H1 (cell line): ENCODE data around the gene TEAD1. TPM values are rescaled to one million over a fixed set of nuclear protein-coding genes. Genes with fewer than 3 reads are reported as not detected.
A peak's percentile ranks its signal among the peaks of the same experiment; 100 is the strongest.

Experiments used
- CTCF ChIA-PET: fragments of 300-600 bp; sonication (Branson Sonifier 250); formaldehyde crosslinking; loops from one replicate; lab custom pipeline; 2021; ENCODE audit not compliant: partially characterized antibody; lab: Charles Lee
- POLR2A ChIA-PET: fragments of 300-600 bp; sonication (Branson Sonifier 250); formaldehyde crosslinking; loops from one replicate; lab custom pipeline; 2021; ENCODE audit warnings: inconsistent platforms; ENCODE audit not compliant: partially characterized antibody; lab: Charles Lee
- DNase-seq, 2 experiments: peaks; one replicate each; pipeline versions ENCODE4 v3.0.0 to v3.0.0-alpha.2; 2010 to 2022; ENCODE audit warnings: low spot score in 2 of 2, low read depth in 1 of 2, mixed read lengths in 1 of 2
- FAIRE-seq: peaks from 2 replicates; lab custom pipeline; 2011; peaks lifted over from hg19 to GRCh38; lab: Jason Lieb, UNC
- H2AFZ ChIP-seq: 2 replicates; pipeline ENCODE4 v1.8.1; 2012; ENCODE audit warnings: low read length, inconsistent platforms
- H2AK5ac ChIP-seq: 2 replicates; pipeline ENCODE4 v1.6.1; 2013; ENCODE audit warnings: low read depth, low read length
- H2BK120ac ChIP-seq: replicated peaks from 2 replicates; pipeline ENCODE3; 2013; ENCODE audit warnings: low read depth, low read length, inconsistent platforms
- H2BK12ac ChIP-seq: 2 replicates; pipeline ENCODE4 v1.6.1; 2013; ENCODE audit warnings: low read depth, low read length
- H2BK15ac ChIP-seq: 2 replicates; pipeline ENCODE4 v1.6.1; 2013; ENCODE audit warnings: low read length
- H2BK20ac ChIP-seq: 2 replicates; pipeline ENCODE4 v1.6.1; 2013; ENCODE audit warnings: low read length
- H2BK5ac ChIP-seq: 2 replicates; pipeline ENCODE4 v1.6.1; 2013; ENCODE audit warnings: low read depth, low read length
- H3K14ac ChIP-seq: 2 replicates; pipeline ENCODE4 v1.6.1; 2013; ENCODE audit warnings: inconsistent platforms; ENCODE audit not compliant: insufficient read length
- H3K18ac ChIP-seq: 2 replicates; pipeline ENCODE4 v1.6.1; 2013; ENCODE audit warnings: low read length; ENCODE audit errors: extremely low read depth
- H3K23ac ChIP-seq: 2 replicates; pipeline ENCODE4 v1.6.1; 2013; ENCODE audit warnings: inconsistent platforms; ENCODE audit not compliant: insufficient read length
- H3K23me2 ChIP-seq: 2 replicates; pipeline ENCODE4 v1.6.1; 2013; ENCODE audit warnings: low read depth, low read length
- H3K27ac ChIP-seq: 2 replicates; pipeline ENCODE4 v1.6.1; 2011; ENCODE audit warnings: low read depth, low read length, inconsistent platforms
- H3K27me3 ChIP-seq, 4 experiments: replicated peaks in 1 of 4; 1 replicate in 1 of 4; 2 replicates in 3 of 4; pipeline versions ENCODE4 v1.6.1 to v1.8.1; 2011 to 2013; ENCODE audit warnings: low read length in 3 of 4, mild to moderate bottlenecking in 3 of 4, inconsistent platforms in 2 of 4, mixed read lengths in 2 of 4, moderate library complexity in 1 of 4; ENCODE audit not compliant: control insufficient read depth in 3 of 4, insufficient read depth in 3 of 4; ENCODE audit errors: extremely low read depth in 1 of 4
- H3K36me3 ChIP-seq, 4 experiments: 2 replicates each; pipeline versions ENCODE4 v1.6.1 to v1.8.1; 2011 to 2013; ENCODE audit warnings: mild to moderate bottlenecking in 4 of 4, low read length in 3 of 4, moderate library complexity in 2 of 4, control low read depth in 1 of 4, inconsistent platforms in 1 of 4; ENCODE audit not compliant: insufficient read depth in 4 of 4, control insufficient read depth in 2 of 4
- H3K4ac ChIP-seq: replicated peaks from 2 replicates; pipeline ENCODE3; 2013; ENCODE audit warnings: low read length, low read depth, mixed read lengths, inconsistent platforms; ENCODE audit not compliant: insufficient read length
- H3K4me1 ChIP-seq, 4 experiments: replicated peaks in 1 of 4; 1 replicate in 1 of 4; 2 replicates in 3 of 4; pipeline versions ENCODE4 v1.6.1 to v1.8.1; 2011 to 2013; ENCODE audit warnings: low read length in 3 of 4, inconsistent platforms in 2 of 4, mixed read lengths in 1 of 4; ENCODE audit not compliant: insufficient read depth in 4 of 4, control insufficient read depth in 3 of 4
- H3K4me2 ChIP-seq, 2 experiments: 2 replicates each; pipeline versions ENCODE4 v1.6.1 to v1.8.1; 2011 to 2013; ENCODE audit warnings: low read depth in 2 of 2, low read length in 2 of 2, control low read depth in 1 of 2, inconsistent platforms in 1 of 2, mild to moderate bottlenecking in 1 of 2; ENCODE audit not compliant: insufficient read depth in 1 of 2
- H3K4me3 ChIP-seq, 4 experiments: fragments of 200-600, 300-600 bp in 1 of 4; sonication (generic), shearing (Covaris generic), sonication (Bioruptor Twin) in 1 of 4; 2 replicates each; pipeline versions ENCODE4 v1.5.1 to v1.8.1; 2011 to 2016; ENCODE audit warnings: low read length in 4 of 4, low read depth in 3 of 4, control low read depth in 2 of 4, inconsistent platforms in 2 of 4, mild to moderate bottlenecking in 2 of 4, mixed read lengths in 1 of 4, moderate library complexity in 1 of 4; ENCODE audit not compliant: insufficient read depth in 2 of 4; ENCODE audit errors: extremely low read depth in 1 of 4
- H3K56ac ChIP-seq: replicated peaks from 2 replicates; pipeline ENCODE3; 2013; ENCODE audit warnings: low read depth, mild to moderate bottlenecking, mixed read lengths, low read length, inconsistent platforms; ENCODE audit not compliant: insufficient read length
- H3K79me1 ChIP-seq: 2 replicates; pipeline ENCODE4 v1.6.1; 2013; ENCODE audit warnings: low read depth, low read length, control low read depth
- H3K79me2 ChIP-seq, 2 experiments: 2 replicates each; pipeline versions ENCODE4 v1.6.1 to v1.8.1; 2012 to 2013; ENCODE audit warnings: low read length in 2 of 2, mild to moderate bottlenecking in 2 of 2, inconsistent platforms in 1 of 2; ENCODE audit not compliant: insufficient read depth in 2 of 2, control insufficient read depth in 1 of 2
- H3K9ac ChIP-seq, 4 experiments: replicated peaks in 1 of 4; 1 replicate in 1 of 4; 2 replicates in 3 of 4; pipeline versions ENCODE4 v1.6.1 to v1.8.1; 2011 to 2013; ENCODE audit warnings: low read depth in 3 of 4, low read length in 3 of 4, control low read depth in 2 of 4, mild to moderate bottlenecking in 2 of 4, moderate library complexity in 2 of 4, inconsistent platforms in 1 of 4; ENCODE audit errors: extremely low read depth in 1 of 4
- H3K9me3 ChIP-seq, 2 experiments: 2 replicates each; pipeline versions ENCODE4 v1.6.1 to v1.8.1; 2012 to 2013; ENCODE audit warnings: mild to moderate bottlenecking in 2 of 2, moderate library complexity in 2 of 2, control low read depth in 1 of 2, inconsistent platforms in 1 of 2, low read depth in 1 of 2, low read length in 1 of 2, mixed read lengths in 1 of 2; ENCODE audit not compliant: insufficient read depth in 2 of 2
- H4K20me1 ChIP-seq, 2 experiments: replicated peaks in 1 of 2; 2 replicates each; pipeline versions ENCODE3 to v1.8.1; 2011 to 2013; ENCODE audit warnings: inconsistent platforms in 2 of 2, low read length in 2 of 2, mild to moderate bottlenecking in 1 of 2; ENCODE audit not compliant: insufficient read depth in 2 of 2, control insufficient read depth in 1 of 2
- H4K5ac ChIP-seq: 2 replicates; pipeline ENCODE4 v1.6.1; 2013; ENCODE audit warnings: low read length, low read depth, mixed read lengths, inconsistent platforms; ENCODE audit not compliant: insufficient read length
- H4K8ac ChIP-seq: 2 replicates; pipeline ENCODE4 v1.8.0; 2013; ENCODE audit warnings: mild to moderate bottlenecking, moderate library complexity, low read length, inconsistent platforms; ENCODE audit not compliant: insufficient read depth; ENCODE audit errors: extremely low read depth
- H4K91ac ChIP-seq: replicated peaks from 2 replicates; pipeline ENCODE3; 2013; ENCODE audit warnings: low read length, mixed read lengths, inconsistent platforms; ENCODE audit not compliant: insufficient read length
- BRCA1 ChIP-seq: IDR thresholded peaks from 2 replicates; pipeline ENCODE4 v1.6.1; 2012; ENCODE audit warnings: low read depth, low read length, improper control_type of control experiment
- KDM5A ChIP-seq: fragments of 200-600 bp; IDR thresholded peaks from 2 replicates; pipeline ENCODE4 v1.7.1; 2012; ENCODE audit warnings: mild to moderate bottlenecking, low read length, inconsistent platforms, mixed read lengths
- MAX ChIP-seq: IDR thresholded peaks from 2 replicates; pipeline ENCODE4 v1.6.1; 2012; ENCODE audit warnings: inconsistent platforms
- POLR2A ChIP-seq, 2 experiments: IDR thresholded peaks; 1 replicate in 1 of 2; 2 replicates in 1 of 2; pipeline ENCODE4 v1.6.1; 2011; ENCODE audit warnings: low read depth in 2 of 2, low read length in 2 of 2, mild to moderate bottlenecking in 2 of 2; ENCODE audit errors: control extremely low read depth in 1 of 2
- WGBS, 2 experiments: shearing (Covaris generic) in 1 of 2; methylation state at CpG; one replicate each; pipeline versions ENCODE4 v1.1.6 to v1.1.7; 2013 to 2015; ENCODE audit warnings: low lambda C conversion rate in 2 of 2, mixed read lengths in 2 of 2, inconsistent platforms in 1 of 2, low coverage in 1 of 2, missing lambda C conversion rate in 1 of 2; ENCODE audit not compliant: insufficient replicate concordance in 2 of 2, insufficient coverage in 1 of 2, insufficient read length in 1 of 2; ENCODE audit errors: extremely low coverage in 1 of 2, missing lambda C conversion rate in 1 of 2; 5-methylcytosine and 5-hydroxymethylcytosine counted together
- polyA plus RNA-seq, 7 experiments: library from polyadenylated mRNA; depleted of rRNA in 3 of 7; stranded (reverse) in 5 of 7; unstranded in 2 of 7; fragments of >200 nt in 5 of 7; fragments of 200-250 nt in 2 of 7; gene quantifications; 1 replicate in 5 of 7; 2 replicates in 1 of 7; 4 replicates in 1 of 7; pipeline versions ENCODE4 v1.2.1 to v1.2.3, GENCODE V29; 2011 to 2013; ENCODE audit warnings: missing spikeins in 2 of 7, mixed read lengths in 2 of 7
- total RNA-seq: library from RNA; stranded (reverse); fragmentation: NEBNext Ultra II Directional; extraction: Animal tissue kit (Norgen Biotek cat#: 25700); gene quantifications from 2 replicates; pipeline ENCODE4 v1.2.1, GENCODE V29; 2021
- TF ChIP-seq, protein P1 (sequence below): IDR thresholded peaks from 2 replicates; pipeline ENCODE4 v1.6.1; 2011; ENCODE audit warnings: low read depth, mild to moderate bottlenecking, low read length; ENCODE audit not compliant: insufficient read depth
- TF ChIP-seq, protein P2 (sequence below), 3 experiments: IDR thresholded peaks; 1 replicate in 2 of 3; 2 replicates in 1 of 3; pipeline versions ENCODE4 v1.5.1 to v1.6.1; 2011; ENCODE audit warnings: low read length in 3 of 3, mild to moderate bottlenecking in 3 of 3, inconsistent platforms in 2 of 3, low read depth in 1 of 3, moderate library complexity in 1 of 3; ENCODE audit not compliant: insufficient read depth in 1 of 3; ENCODE audit errors: control extremely low read depth in 1 of 3

The TEAD1 gene
- total and polyA plus RNA-seq, 2 of the 8 experiments (the other 6 are each of a cell fraction or from before 2014, with no cell fraction given): 15.6 to 67.4 TPM

- TF ChIP-seq, protein P1, sequence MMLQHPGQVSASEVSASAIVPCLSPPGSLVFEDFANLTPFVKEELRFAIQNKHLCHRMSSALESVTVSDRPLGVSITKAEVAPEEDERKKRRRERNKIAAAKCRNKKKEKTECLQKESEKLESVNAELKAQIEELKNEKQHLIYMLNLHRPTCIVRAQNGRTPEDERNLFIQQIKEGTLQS: no peak
- TF ChIP-seq, protein P2, sequence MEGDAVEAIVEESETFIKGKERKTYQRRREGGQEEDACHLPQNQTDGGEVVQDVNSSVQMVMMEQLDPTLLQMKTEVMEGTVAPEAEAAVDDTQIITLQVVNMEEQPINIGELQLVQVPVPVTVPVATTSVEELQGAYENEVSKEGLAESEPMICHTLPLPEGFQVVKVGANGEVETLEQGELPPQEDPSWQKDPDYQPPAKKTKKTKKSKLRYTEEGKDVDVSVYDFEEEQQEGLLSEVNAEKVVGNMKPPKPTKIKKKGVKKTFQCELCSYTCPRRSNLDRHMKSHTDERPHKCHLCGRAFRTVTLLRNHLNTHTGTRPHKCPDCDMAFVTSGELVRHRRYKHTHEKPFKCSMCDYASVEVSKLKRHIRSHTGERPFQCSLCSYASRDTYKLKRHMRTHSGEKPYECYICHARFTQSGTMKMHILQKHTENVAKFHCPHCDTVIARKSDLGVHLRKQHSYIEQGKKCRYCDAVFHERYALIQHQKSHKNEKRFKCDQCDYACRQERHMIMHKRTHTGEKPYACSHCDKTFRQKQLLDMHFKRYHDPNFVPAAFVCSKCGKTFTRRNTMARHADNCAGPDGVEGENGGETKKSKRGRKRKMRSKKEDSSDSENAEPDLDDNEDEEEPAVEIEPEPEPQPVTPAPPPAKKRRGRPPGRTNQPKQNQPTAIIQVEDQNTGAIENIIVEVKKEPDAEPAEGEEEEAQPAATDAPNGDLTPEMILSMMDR (IDR thresholded peaks at IDR 0.05; ENCODE audit: control extremely low read depth in 1 of 3, insufficient read depth in 1 of 3, low read depth in 1 of 3, low read length in 3 of 3): peak in 1 of 3 experiments; percentile 6; a peak in 1 of 4 replicates
- TF ChIP-seq POLR2A (IDR thresholded peaks at IDR 0.05; ENCODE audit: control extremely low read depth in 1 of 2, low read depth in 2 of 2, low read length in 2 of 2) (no peak), MAX (no peak), KDM5A (no peak), BRCA1 (no peak)
- TF ChIP-seq, all 59 proteins: peak for 1
- Histone ChIP-seq H3K9ac (no peak overlapping the region), H4K8ac (no peak overlapping the region), H3K9me3 (no peaks in the 10 kb centered on the region), H3K27me3 (no peaks in the 10 kb centered on the region), H3K27ac (no peak overlapping the region), H4K5ac (no peak overlapping the region), H3K4me3 (no peak overlapping the region), H3K36me3 (peaks cover 2 to 13% (median 7%) of the 10 kb centered on the region in 4 experiments; a peak in 2 of 8 replicates), H3K23ac (no peak overlapping the region), H2BK15ac (no peak overlapping the region), H3K79me1 (peaks cover 1% of the 10 kb centered on the region; the same call in 1 of the 2 replicates), H2BK20ac (no peak overlapping the region), H3K4ac (no peak overlapping the region), H3K23me2 (no peaks in the 10 kb centered on the region), H2BK5ac (no peak overlapping the region), H3K79me2 (peaks cover 0 to 71% of the 10 kb centered on the region in 2 experiments; a peak in 3 of 4 replicates), H2BK120ac (no peak overlapping the region), H2BK12ac (no peak overlapping the region), H4K20me1 (peaks cover 0 to 7% of the 10 kb centered on the region in 2 experiments), H3K4me1 (peaks cover 0 to 9% (median 3%) of the 10 kb centered on the region in 4 experiments; a peak in 4 of 7 replicates), H3K14ac (no peak overlapping the region), H3K18ac (no peak overlapping the region), H3K4me2 (no peak overlapping the region), H4K91ac (no peak overlapping the region), H2AFZ (no peak overlapping the region), H3K56ac (no peak overlapping the region), H2AK5ac (no peak overlapping the region)
- WGBS, 2 experiments: 58% methylated on average over 3 of the region's 3 CpGs; no CpG with 5 or more reads in 1 of the 2 experiments
- DNase-seq (no peak), FAIRE-seq (no peak)
- CTCF ChIA-PET: interaction anchor here (0.7 to 1.5 kb wide), 5 partner anchors 9 to 131 kb away, joined by 3 to 4 read pairs (median 3); no protein-coding TSS in a partner anchor
- POLR2A ChIA-PET: interaction anchor here (1.7 kb wide), 1 partner anchor 8 kb away, joined by 4 read pairs; no protein-coding TSS in a partner anchor
These were observed 86.8 kb downstream of the TEAD1 start for GRCh38 chr11:12761029-12761428.
